CD4-positive, alpha-beta T cell (primary cell): Measurements from ENCODE around the gene LIN37. TPM values are rescaled to one million over a fixed set of nuclear protein-coding genes. Genes with fewer than 3 reads are reported as not detected.

Experiments used
- ATAC-seq: fragments of 200-7000 bp; cut with Tn5 transposase; one replicate; pipeline ENCODE4 v1.10.0; 2022; ENCODE audit warnings: mild to moderate bottlenecking; ENCODE audit not compliant: poor library complexity
- CTCF ChIA-PET: fragments of 350-600 bp; sonication (Branson Sonifier 250); formaldehyde crosslinking; loops from one replicate; lab custom pipeline; 2021; ENCODE audit warnings: antibody characterized with exemption, inconsistent platforms; lab: Charles Lee
- POLR2A ChIA-PET: fragments of 350-600 bp; sonication (Branson Sonifier 250); formaldehyde crosslinking; loops from one replicate; lab custom pipeline; 2021; ENCODE audit warnings: antibody characterized with exemption, inconsistent platforms; lab: Charles Lee
- DNase-seq, 14 experiments: peaks; one replicate each; pipeline ENCODE4 v3.0.0-alpha.2; 2013 to 2020; ENCODE audit warnings: mixed read lengths in 2 of 14
- H3K27ac ChIP-seq, 2 donors: one replicate each; pipeline versions ENCODE4 v1.5.1 to v1.7.0; 2013; ENCODE audit warnings: low read length in 2 of 2, low read depth in 1 of 2, mild to moderate bottlenecking in 1 of 2
- H3K27me3 ChIP-seq, 2 experiments: 1 replicate in 1 of 2; 2 replicates in 1 of 2; pipeline versions ENCODE4 v1.6.1 to v1.7.0; 2013; ENCODE audit warnings: low read length in 2 of 2, control low read depth in 1 of 2, mild to moderate bottlenecking in 1 of 2, moderate library complexity in 1 of 2; ENCODE audit not compliant: insufficient read depth in 2 of 2, control insufficient read depth in 1 of 2
- H3K36me3 ChIP-seq: one replicate; pipeline ENCODE4 v1.6.1; 2013; ENCODE audit warnings: low read length, control low read depth; ENCODE audit not compliant: insufficient read depth
- H3K4me1 ChIP-seq: one replicate; pipeline ENCODE4 v1.6.1; 2013; ENCODE audit warnings: low read length, control low read depth; ENCODE audit not compliant: insufficient read depth
- H3K4me3 ChIP-seq: one replicate; pipeline ENCODE4 v1.5.1; 2013; ENCODE audit warnings: mild to moderate bottlenecking, low read length, moderate library complexity
- H3K9me3 ChIP-seq, 2 experiments: 1 replicate in 1 of 2; 2 replicates in 1 of 2; pipeline versions ENCODE4 v1.6.1 to v1.7.0; 2013; ENCODE audit warnings: low read length in 2 of 2, mild to moderate bottlenecking in 2 of 2, control low read depth in 1 of 2, moderate library complexity in 1 of 2; ENCODE audit not compliant: control insufficient read depth in 1 of 2, insufficient read depth in 1 of 2
- H3K27ac Mint-ChIP-seq: one replicate; pipeline ENCODE4 v1.8.0; 2020; ENCODE audit warnings: mixed read lengths
- H3K27me3 Mint-ChIP-seq: one replicate; pipeline ENCODE4 v1.8.0; 2021; ENCODE audit warnings: mixed read lengths
- H3K36me3 Mint-ChIP-seq: one replicate; pipeline ENCODE4 v1.8.0; 2021; ENCODE audit warnings: low read depth, mixed read lengths
- H3K4me1 Mint-ChIP-seq: one replicate; pipeline ENCODE4 v1.8.0; 2021; ENCODE audit warnings: low read depth, mixed read lengths
- H3K4me3 Mint-ChIP-seq: one replicate; pipeline ENCODE4 v1.8.0; 2020; ENCODE audit warnings: mild to moderate bottlenecking, mixed read lengths
- H3K9me3 Mint-ChIP-seq: one replicate; pipeline ENCODE4 v1.8.0; 2020; ENCODE audit warnings: mixed read lengths
- CTCF ChIP-seq: fragments of 200-600 bp; IDR thresholded peaks from one replicate; pipeline ENCODE4 v1.8.0; 2022; ENCODE audit warnings: antibody characterized with exemption, mild to moderate bottlenecking
- intact Hi-C, 2 experiments: fragments of 100-400 bp; cut with DNase I in 1 of 2; cut with micrococcal nuclease in 1 of 2; formaldehyde crosslinking; loops; one replicate each; pipeline versions ENCODE4 v1.15.1 to v1.9.0; 2023 to 2025; cut with DNase I, micrococcal nuclease
- total RNA-seq, 174 experiments: library from RNA in 2 of 174; stranded (reverse) in 2 of 174; gene quantifications; one replicate each; pipeline ENCODE4 v1.2.3 and lab custom pipeline; 2021 to 2026

The LIN37 gene
- total RNA-seq, 2 experiments from 2014 or later = 4.8 to 6.0 TPM

GRCh38 chr19:35775046-35775297 lies 26.6 kb downstream of the LIN37 start:
- intact Hi-C loops = loop anchor here (2.0 to 10.0 kb wide), 3 partner anchors 16 to 282 kb away; partner anchors contain the start of genes PROSER3 (in 2 of the 2) and LRFN3 (in 1 of the 2)
- ChIA-PET CTCF (no interaction called here), POLR2A (no interaction called here)

GRCh38 chr19:35775298-35776101 lies 27.1 kb downstream of the LIN37 start, which contains the start of gene ARHGAP33:
Gene ARHGAP33 (plus strand): TSS chr19:35775564. CDS start chr19:35775659, 95 bp downstream.
- no peak within 1 kb of the TSS for H3K27ac Mint-ChIP-seq
- H3K9me3 Mint-ChIP-seq = no peaks in the 10 kb centered on the region
- DNase-seq = peak; percentile 96 to 100 (median 98)
- H3K36me3 Mint-ChIP-seq = peaks cover 3% of the 10 kb centered on the region
- intact Hi-C loops = loop anchor here (2.0 to 10.0 kb wide), 3 partner anchors 17 to 282 kb away; partner anchors contain the start of genes PROSER3 (in 2 of the 2) and LRFN3 (in 1 of the 2)
- peak within 1 kb of the TSS; percentile 69 for H3K4me3 ChIP-seq
- H3K27ac ChIP-seq = no peak within 1 kb of the TSS
- peak; percentile 98 for ATAC-seq
- peaks cover 4% of the 10 kb centered on the region for H3K36me3 ChIP-seq
- H3K27me3 Mint-ChIP-seq = no peaks in the 10 kb centered on the region
- CTCF ChIA-PET = no interaction called here
- POLR2A ChIA-PET = interaction anchor here (1.3 kb wide), 1 partner anchor 31 kb away, joined by 4 read pairs; the partner anchor contains the start of gene U2AF1L4
- TF ChIP-seq CTCF = no peak
- no peaks in the 10 kb centered on the region for H3K9me3 ChIP-seq
- peaks cover 21% of the 10 kb centered on the region for H3K4me1 ChIP-seq
- H3K27me3 ChIP-seq = no peaks in the 10 kb centered on the region
- peaks cover 24% of the 10 kb centered on the region for H3K4me1 Mint-ChIP-seq
- H3K4me3 Mint-ChIP-seq = peak within 1 kb of the TSS; percentile 90

More at GRCh38 chr19:35775046-35775297, 26.6 kb downstream of the LIN37 start:
- no peaks in the 10 kb centered on the region for H3K9me3 ChIP-seq
- peak overlapping the region; percentile 90 for H3K4me3 Mint-ChIP-seq
- peaks cover 24% of the 10 kb centered on the region for H3K4me1 Mint-ChIP-seq
- H3K9me3 Mint-ChIP-seq = no peaks in the 10 kb centered on the region
- no peak for TF ChIP-seq CTCF
- ATAC-seq = no peak
- no peaks in the 10 kb centered on the region for H3K27me3 Mint-ChIP-seq
- no peaks in the 10 kb centered on the region for H3K27me3 ChIP-seq
- no peak overlapping the region for H3K27ac Mint-ChIP-seq
- peaks cover 4% of the 10 kb centered on the region for H3K36me3 ChIP-seq
- H3K27ac ChIP-seq = no peak overlapping the region
- H3K4me1 ChIP-seq = peaks cover 21% of the 10 kb centered on the region
- DNase-seq = no peak
- peak overlapping the region; percentile 69 for H3K4me3 ChIP-seq
- H3K36me3 Mint-ChIP-seq = peaks cover 3% of the 10 kb centered on the region

- peaks cover 6% of the 10 kb centered on the region for H3K36me3 Mint-ChIP-seq
- H3K4me1 ChIP-seq = peaks cover 21% of the 10 kb centered on the region
- peaks cover 24% of the 10 kb centered on the region for H3K4me1 Mint-ChIP-seq
- H3K36me3 ChIP-seq = peaks cover 4% of the 10 kb centered on the region
- TF ChIP-seq CTCF = no peak
- intact Hi-C loops = loop anchor here in 1 of 2 experiments (5.0 to 10.0 kb wide), 2 partner anchors 159 to 281 kb away; partner anchors contain the start of gene LRFN3
- ChIA-PET CTCF (no interaction called here), POLR2A (interaction anchor here (1.3 kb wide), 1 partner anchor 31 kb away, joined by 4 read pairs; the partner anchor contains the start of gene U2AF1L4)
- no peak overlapping the region for H3K27ac Mint-ChIP-seq
- no peaks in the 10 kb centered on the region for H3K27me3 ChIP-seq
- H3K27ac ChIP-seq = no peak overlapping the region
- ATAC-seq (no peak), DNase-seq (peak in 1 of 14 experiments; percentile 39)
- H3K4me3 ChIP-seq = peak overlapping the region; percentile 69
- H3K4me3 Mint-ChIP-seq = peak overlapping the region; percentile 78
- H3K9me3 ChIP-seq = no peaks in the 10 kb centered on the region
- no peaks in the 10 kb centered on the region for H3K9me3 Mint-ChIP-seq
- no peaks in the 10 kb centered on the region for H3K27me3 Mint-ChIP-seq
Observed at GRCh38 chr19:35776102-35776788, 27.9 kb downstream of the LIN37 start.
